GM12864 (cell line): ENCODE measurements around the gene CENPF.
"Not testable (repeated sequence)": the region's sequence is repeated elsewhere in the genome, so short reads cannot be mapped to it uniquely, and the experiment has no call there.

Experiments
- DNase-seq: peaks from one replicate; pipeline ENCODE4 v3.0.0-alpha.2; 2011; ENCODE audit warnings: low read depth
- H3K4me3 ChIP-seq: 2 replicates; pipeline ENCODE4 v1.5.1; 2011; ENCODE audit warnings: mild to moderate bottlenecking, low read depth, low read length, control low read depth
- TF ChIP-seq, protein P1 (sequence below): IDR thresholded peaks from 2 replicates; pipeline ENCODE4 v1.5.1; 2011; ENCODE audit warnings: low read depth, mild to moderate bottlenecking, moderate library complexity, low read length, control low read depth, inconsistent platforms; ENCODE audit errors: missing control alignments

The CENPF gene

DNA sequence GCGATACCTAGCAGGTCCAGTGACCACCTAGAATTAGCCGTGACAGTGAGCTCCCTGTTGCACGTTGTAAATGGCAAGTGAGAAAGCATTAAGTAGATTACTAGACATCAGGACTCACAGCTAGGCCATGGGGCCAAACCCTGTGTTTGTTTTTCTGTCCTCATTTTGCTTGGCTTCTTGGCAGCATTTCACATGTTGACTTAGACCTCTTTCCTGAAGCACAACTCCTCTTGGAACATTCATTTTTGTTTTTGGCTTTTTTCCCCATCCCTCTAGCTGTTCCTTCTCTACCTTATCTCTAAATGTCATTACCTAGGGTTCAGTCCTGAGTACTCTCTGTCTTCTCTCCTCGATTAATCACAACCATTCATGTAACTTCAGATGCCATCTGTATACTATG is 34.7 kb upstream of the CENPF start:
- H3K4me3 ChIP-seq = no peak overlapping the region
- no peak for DNase-seq
- TF ChIP-seq, protein P1, sequence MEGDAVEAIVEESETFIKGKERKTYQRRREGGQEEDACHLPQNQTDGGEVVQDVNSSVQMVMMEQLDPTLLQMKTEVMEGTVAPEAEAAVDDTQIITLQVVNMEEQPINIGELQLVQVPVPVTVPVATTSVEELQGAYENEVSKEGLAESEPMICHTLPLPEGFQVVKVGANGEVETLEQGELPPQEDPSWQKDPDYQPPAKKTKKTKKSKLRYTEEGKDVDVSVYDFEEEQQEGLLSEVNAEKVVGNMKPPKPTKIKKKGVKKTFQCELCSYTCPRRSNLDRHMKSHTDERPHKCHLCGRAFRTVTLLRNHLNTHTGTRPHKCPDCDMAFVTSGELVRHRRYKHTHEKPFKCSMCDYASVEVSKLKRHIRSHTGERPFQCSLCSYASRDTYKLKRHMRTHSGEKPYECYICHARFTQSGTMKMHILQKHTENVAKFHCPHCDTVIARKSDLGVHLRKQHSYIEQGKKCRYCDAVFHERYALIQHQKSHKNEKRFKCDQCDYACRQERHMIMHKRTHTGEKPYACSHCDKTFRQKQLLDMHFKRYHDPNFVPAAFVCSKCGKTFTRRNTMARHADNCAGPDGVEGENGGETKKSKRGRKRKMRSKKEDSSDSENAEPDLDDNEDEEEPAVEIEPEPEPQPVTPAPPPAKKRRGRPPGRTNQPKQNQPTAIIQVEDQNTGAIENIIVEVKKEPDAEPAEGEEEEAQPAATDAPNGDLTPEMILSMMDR = no peak

DNA sequence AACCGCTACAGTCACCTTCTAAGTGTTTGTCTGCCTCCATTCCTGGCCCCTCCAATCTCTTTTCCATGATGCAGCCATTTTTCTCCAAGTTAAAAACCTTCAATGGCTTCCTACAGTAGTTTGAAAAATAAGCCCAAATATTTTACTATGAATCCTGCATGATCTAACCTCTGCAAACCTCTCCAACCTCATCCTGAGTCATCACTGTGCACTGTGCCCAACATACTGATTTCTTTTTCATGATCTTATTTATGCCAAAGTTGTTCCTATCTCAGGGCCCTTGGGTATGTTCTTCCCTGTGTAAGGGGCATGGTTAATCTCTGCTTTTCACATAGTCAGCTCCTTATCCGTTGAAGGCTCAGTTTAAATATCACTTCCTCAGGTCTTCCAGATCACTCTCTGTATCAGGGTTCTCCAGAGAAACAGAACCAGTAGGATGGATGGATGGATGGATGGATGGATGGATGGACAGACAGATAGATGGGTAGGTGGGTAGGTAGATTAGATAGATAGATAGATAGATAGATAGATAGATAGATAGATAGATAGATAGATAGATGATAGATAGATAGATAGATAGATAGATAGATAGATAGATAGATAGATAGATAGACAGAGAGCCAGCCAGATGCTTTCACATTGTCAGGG is 33.5 kb upstream of the CENPF start:
- no peak for DNase-seq
- H3K4me3 ChIP-seq = no peak overlapping the region
- TF ChIP-seq, protein P1 = no peak

DNA sequence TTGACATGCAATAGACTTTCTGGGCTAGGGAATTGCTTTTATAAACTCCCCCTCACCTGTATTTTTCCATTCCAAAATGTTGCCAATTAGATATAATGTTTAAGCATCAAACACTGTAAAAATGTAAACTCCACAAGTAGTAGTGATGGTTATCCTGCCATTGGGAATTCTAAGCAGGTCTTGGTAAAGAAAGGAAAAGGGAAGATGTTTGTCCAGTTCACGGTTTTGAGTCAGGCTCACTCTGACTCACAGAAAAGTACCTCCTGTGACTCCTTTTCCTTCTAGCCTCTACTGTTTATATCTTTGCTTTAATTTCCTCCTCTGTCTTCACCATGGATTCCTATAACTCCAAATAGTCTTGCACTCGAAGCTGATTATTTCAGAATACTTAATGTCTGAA is 32.6 kb upstream of the CENPF start:
- TF ChIP-seq, protein P1 = no peak
- DNase-seq = no peak
- no peak overlapping the region for H3K4me3 ChIP-seq

DNA sequence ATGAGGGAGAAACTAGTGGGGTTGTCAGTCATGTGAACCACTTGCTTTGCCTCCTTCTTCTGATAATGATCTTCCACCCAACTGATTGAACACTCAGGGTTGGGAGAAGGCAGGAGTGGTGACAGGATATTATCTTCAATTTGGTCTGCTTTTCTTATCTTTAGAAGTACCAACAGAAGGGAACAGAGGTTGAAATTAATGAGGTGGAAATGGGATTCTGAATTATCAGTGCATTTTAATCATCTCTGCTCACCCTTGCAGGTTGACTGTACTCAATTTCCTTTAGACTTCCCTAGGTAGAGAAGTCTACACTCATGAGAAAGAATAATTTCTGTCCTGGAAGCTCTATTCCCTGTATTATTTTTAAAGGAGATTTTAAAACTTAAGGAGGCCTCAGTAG is 31.7 kb upstream of the CENPF start:
- no peak for DNase-seq
- TF ChIP-seq, protein P1 = no peak
- H3K4me3 ChIP-seq = no peak overlapping the region

DNA sequence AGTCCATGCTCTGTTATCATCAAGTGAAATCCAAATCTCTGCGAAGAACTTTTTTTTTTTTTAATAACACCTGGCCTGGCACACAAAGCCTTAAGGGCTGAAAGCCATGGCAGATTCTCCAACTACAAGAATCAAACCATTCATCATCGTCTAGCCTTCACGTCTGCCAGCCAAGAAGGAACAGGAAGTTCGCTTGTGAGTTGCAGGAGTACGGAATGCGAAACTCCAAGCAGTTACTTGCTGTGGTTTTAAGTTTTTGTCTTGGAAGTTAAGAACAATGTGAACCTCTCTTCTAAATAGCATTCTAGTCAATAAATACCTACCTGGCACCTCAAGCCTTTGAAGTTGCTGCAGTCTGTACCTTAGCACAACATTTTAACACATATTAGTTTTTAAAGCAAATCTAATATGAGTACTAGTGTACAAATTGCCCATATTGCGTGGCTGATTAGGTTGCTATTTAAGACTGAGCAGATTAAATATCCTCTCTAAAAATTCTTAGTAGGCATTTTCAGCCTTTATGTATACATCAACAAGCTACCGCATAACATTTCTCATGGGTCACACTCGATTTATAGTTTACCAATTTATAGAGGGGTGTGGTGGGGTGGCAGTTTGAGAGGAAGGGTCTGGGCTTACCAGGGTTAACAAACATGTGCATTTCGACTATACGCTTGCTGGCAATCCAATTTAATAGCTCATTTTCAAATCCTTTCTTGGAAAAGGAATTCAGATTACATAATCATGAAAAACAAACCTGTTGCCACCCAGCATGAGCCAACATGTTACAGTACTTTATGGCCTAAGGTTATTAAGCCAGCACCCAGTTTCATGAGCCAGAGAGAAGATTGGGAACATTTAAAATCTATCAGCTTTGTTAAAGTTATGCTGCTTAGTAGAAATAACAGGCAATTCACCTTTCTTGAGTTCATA is 29.3 kb upstream of the CENPF start:
- H3K4me3 ChIP-seq = no peak overlapping the region
- no peak for DNase-seq
- TF ChIP-seq, protein P1 = no peak

DNA sequence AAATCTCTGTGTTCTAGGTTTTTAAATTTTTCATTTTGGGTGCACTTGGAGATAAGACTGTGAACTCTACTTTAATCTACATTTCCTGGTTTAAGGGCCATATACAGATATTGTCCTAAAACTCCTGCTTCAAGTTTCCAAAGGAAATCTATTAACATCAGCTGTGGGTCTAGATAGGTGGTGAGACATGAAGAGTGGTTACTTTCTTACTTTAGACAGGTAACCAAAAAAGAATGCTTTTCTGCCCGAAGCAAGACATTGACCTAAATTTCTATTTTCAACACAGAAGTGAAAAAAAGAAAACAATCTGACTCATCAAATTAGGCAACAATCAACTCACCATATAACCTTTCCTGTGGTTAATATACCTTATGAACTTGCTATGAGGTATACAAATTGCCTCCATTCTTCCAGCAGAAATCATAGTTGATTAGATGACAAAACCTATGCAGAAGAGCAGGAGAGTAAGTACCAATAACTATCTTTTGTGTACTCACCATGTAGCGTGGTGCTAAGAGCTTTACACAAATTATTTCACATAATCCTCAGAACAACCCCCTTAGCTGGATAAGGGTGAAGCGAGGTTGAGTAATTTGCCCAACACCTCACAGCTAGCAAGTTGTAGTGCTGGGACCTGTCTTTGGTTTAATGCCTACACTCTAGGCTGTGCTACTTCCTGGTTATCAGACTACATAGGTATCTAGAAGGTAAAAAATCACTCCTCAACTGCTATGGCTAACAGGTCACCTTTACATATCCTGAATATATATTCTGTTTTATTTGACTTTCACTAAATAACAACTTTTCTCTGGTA is 28.2 kb upstream of the CENPF start:
- H3K4me3 ChIP-seq = no peak overlapping the region
- DNase-seq = no peak
- TF ChIP-seq, protein P1 = no peak

DNA sequence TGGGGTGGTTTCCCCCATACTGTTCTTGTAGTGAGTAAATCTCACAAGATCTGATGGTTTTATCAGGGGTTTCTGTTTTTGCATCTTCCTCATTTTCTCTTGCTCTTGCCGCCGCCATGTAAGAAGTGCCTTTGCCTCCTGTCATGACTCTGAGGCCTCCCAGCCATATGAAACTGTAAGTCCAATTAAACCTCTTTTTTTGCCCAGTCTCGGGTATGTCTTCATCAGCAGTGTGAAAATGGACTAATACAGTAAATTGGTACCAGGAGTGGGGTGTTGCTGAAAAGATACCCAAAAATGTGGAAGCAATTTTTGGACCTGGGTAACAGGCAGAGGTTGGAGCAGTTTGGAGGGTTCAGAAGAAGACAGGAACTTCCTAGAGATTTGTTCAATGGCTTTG is 26.9 kb upstream of the CENPF start:
- not testable (repeated sequence) for DNase-seq, H3K4me3 ChIP-seq
